ENCODE results near the gene KLRG1.

Gene KLRG1

DNA sequence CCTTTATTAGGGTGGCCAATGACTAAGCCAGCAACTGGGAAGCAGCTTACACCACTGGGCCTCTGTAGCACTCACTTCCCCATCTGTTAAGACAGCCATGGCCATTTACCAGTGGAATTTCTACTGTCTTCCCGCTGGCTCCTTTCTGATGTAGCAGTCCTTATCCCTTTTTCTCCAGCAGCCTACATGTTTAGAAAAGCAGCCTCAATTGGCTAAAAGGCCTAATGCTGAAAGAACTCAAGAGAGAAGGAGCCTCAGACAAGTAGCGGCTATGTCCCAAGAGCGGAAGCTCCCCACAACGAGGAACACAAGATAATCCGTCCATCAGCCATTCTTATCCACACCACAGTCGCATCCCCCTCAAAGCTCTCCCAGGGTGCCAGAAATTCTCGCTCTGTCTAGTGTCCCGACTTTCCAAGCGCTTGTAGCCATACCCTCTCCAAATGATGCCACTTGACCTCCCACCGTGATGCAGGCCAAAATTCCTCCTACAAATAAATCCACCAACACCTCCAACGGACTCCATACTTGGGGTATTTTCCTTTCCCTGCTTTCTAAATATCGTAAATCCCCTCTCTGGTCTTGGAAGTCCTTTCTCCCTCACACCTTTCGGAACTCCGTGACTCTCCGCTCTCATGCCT, 40.5 kb upstream of the KLRG1 start:
- no peak for TF ChIP-seq FOXP2 (optimal IDR thresholded peaks at IDR 0.05; ENCODE audit: borderline replicate concordance, extremely low read depth, extremely low read length, insufficient read depth)
- TF ChIP-seq TAF1 (IDR thresholded peaks at IDR 0.05; ENCODE audit: borderline replicate concordance, insufficient read depth, low read length) = no peak
- TF ChIP-seq, protein P1, sequence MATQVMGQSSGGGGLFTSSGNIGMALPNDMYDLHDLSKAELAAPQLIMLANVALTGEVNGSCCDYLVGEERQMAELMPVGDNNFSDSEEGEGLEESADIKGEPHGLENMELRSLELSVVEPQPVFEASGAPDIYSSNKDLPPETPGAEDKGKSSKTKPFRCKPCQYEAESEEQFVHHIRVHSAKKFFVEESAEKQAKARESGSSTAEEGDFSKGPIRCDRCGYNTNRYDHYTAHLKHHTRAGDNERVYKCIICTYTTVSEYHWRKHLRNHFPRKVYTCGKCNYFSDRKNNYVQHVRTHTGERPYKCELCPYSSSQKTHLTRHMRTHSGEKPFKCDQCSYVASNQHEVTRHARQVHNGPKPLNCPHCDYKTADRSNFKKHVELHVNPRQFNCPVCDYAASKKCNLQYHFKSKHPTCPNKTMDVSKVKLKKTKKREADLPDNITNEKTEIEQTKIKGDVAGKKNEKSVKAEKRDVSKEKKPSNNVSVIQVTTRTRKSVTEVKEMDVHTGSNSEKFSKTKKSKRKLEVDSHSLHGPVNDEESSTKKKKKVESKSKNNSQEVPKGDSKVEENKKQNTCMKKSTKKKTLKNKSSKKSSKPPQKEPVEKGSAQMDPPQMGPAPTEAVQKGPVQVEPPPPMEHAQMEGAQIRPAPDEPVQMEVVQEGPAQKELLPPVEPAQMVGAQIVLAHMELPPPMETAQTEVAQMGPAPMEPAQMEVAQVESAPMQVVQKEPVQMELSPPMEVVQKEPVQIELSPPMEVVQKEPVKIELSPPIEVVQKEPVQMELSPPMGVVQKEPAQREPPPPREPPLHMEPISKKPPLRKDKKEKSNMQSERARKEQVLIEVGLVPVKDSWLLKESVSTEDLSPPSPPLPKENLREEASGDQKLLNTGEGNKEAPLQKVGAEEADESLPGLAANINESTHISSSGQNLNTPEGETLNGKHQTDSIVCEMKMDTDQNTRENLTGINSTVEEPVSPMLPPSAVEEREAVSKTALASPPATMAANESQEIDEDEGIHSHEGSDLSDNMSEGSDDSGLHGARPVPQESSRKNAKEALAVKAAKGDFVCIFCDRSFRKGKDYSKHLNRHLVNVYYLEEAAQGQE (IDR thresholded peaks at IDR 0.05; ENCODE audit: insufficient read depth in 1 of 2, low read depth in 2 of 2, low read length in 2 of 2) = no peak
- no peak for TF ChIP-seq SIN3A (IDR thresholded peaks at IDR 0.05; ENCODE audit: borderline replicate concordance, insufficient read depth, low read length)
- TF ChIP-seq POLR2AphosphoS5 (IDR thresholded peaks at IDR 0.05; ENCODE audit: low read depth, low read length) = no peak

DNA sequence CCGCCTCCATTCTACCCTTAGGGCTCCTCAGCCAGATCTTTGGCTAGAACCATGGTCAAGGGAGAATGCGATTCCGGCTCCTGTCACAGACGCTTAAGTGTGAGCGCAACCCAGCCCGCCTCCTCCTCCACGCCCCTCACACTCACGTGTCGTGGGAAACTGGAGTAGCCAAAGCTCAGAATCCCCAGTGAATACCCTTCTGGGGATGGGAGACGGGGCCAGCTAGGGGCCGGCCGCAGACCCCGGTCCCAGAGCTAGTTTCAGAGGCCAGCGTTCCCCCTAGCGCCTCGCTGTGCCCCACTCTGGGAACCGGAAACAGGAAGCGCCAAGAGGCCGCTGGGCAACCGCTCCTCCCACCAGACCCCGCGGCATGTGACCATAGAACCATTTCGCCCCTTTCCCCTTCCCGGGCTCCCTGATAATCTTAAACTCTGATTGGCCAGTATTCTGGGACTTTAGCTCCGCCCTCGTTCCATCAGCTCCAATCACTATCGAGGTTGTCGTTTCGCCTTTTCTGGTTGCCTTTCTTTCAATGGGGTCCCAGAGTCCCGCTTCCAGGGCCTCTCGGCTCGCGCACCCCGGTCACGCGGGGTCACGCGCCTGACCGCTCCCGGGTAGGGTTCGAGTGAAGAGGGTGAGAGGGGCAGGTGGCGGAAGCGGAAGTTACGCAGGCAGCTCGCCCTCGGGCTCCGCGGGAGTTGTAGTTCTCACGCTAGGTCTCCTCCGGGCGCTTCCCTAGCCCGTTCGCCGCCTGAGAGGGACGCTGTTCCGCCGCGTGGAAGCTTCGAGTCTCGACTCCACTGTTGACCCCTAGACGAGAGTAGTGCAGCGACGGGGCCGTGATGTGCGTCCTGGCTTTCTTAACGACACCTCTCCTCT, 39.8 kb upstream of the KLRG1 start, which contains the start of gene M6PR:
Gene M6PR (minus strand): TSS at position 304 of the 879 bp plus-strand sequence. CDS start 3,241 bp downstream, outside the sequence.
- TF ChIP-seq SIN3A (IDR thresholded peaks at IDR 0.05; ENCODE audit: borderline replicate concordance, insufficient read depth, low read length) = 0 out of 2 replicates have a peak, but pooled peaks have one; percentile 72
- TF ChIP-seq, protein P1 (IDR thresholded peaks at IDR 0.05; ENCODE audit: insufficient read depth in 1 of 2, low read depth in 2 of 2, low read length in 2 of 2) = 0 out of 4 replicates have a peak, but pooled peaks of 1 of the 2 experiments have one; percentile 28
- peak; percentile 85 for TF ChIP-seq POLR2AphosphoS5 (IDR thresholded peaks at IDR 0.05; ENCODE audit: low read depth, low read length)
- peak; percentile 82; the same call in 1 of the 2 replicates for TF ChIP-seq TAF1 (IDR thresholded peaks at IDR 0.05; ENCODE audit: borderline replicate concordance, insufficient read depth, low read length)
- TF ChIP-seq FOXP2 (optimal IDR thresholded peaks at IDR 0.05; ENCODE audit: borderline replicate concordance, extremely low read depth, extremely low read length, insufficient read depth) = peak; percentile 28

DNA sequence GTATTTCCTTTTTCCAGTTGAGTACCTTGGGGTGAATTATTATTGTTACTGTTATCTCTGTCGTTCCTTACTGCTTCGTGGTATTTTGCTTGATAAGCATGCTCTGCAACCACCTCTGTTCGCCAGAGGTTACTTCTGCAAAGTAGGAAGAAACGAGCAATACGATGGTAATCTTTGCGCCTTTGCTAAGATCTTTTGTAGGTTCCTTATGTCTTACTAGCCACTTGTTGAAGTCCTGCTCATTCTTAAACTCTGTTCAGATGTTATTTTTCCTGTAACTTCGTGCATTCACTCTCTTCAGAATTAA, 39.2 kb upstream of the KLRG1 start:
- TF ChIP-seq, protein P1 (IDR thresholded peaks at IDR 0.05; ENCODE audit: insufficient read depth in 1 of 2, low read depth in 2 of 2, low read length in 2 of 2) = no peak

DNA sequence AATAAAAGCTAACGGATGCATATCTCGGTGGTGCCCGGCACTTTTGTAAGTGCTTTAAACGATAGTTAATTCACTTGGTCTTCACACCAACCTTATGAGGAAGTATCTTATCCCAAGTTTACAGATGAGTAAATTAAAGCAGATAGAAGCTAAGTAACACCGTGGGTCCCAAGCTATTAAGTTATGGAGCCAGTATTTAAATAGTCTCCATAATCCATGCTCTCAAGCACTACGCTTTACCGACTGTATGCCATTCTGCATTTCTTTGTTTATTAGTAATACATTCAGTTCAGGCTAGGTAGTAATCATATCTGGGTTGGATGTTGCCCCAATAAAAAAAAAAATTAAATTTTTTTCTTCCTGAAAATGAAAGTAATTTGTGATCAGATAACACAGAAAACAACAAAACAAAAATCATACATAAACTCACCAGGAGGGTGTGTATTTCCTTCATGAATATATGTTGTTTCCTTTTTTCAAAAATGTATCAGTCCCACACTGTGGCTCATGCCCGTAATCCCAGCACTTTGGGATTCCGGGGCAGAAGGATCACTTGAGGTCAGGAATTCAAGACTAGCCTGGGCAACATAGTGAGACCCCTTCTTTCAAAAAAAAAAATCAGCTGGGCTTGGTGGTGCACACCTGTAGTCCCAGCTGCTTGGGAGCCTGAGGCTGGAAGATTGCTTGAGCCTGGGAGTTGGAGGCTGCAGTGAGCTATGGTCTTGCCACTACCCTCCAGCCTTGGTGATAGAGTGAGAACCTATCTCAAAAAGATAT, 38.5 kb upstream of the KLRG1 start:
- TF ChIP-seq, protein P1 (IDR thresholded peaks at IDR 0.05; ENCODE audit: insufficient read depth in 1 of 2, low read depth in 2 of 2, low read length in 2 of 2) = no peak
- no peak for TF ChIP-seq TAF1 (IDR thresholded peaks at IDR 0.05; ENCODE audit: borderline replicate concordance, insufficient read depth, low read length)
- TF ChIP-seq FOXP2 (optimal IDR thresholded peaks at IDR 0.05; ENCODE audit: borderline replicate concordance, extremely low read depth, extremely low read length, insufficient read depth) = no peak
- no peak for TF ChIP-seq SIN3A (IDR thresholded peaks at IDR 0.05; ENCODE audit: borderline replicate concordance, insufficient read depth, low read length)
- TF ChIP-seq POLR2AphosphoS5 (IDR thresholded peaks at IDR 0.05; ENCODE audit: low read depth, low read length) = no peak
